ENCODE measurements around the gene TCF15. TPM values are rescaled to one million over a fixed set of nuclear protein-coding genes. Genes with fewer than 3 reads are reported as not detected.

TCF15 gene
- total RNA-seq, 4 donors from 2014 or later: not detected

DNA sequence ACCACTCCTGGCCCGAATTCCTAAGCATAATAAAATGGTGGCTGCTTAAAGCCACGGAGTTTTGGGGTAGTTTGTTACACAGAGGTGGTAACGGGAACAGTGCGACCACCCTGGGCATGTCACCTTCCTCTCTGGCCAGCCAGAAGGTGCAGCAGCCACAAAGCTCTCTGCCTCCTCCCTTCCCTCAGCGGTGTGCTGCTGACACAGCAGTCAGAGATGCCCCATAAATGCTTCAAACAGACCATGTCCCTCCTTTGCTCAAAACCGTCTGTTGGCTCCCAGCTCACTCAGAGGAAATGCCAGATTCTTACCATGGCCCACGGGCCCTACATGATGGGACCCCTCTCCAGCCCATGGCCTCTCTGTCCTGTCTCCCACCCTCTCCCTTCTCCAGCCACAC is 12.1 kb upstream of the TCF15 start:
- no peaks in the 10 kb centered on the region for H3K4me1 ChIP-seq
- no peak overlapping the region for H3K4me3 ChIP-seq
- intact Hi-C loops (cut with DNase I; ENCODE audit: low total_unique reads): no loop called here
- H3K9me3 ChIP-seq: peaks cover 0 to 10% of the 10 kb centered on the region in 2 donors
- no peak for TF ChIP-seq EP300 (IDR thresholded peaks at IDR 0.05; ENCODE audit: low read depth)
- TF ChIP-seq POLR2AphosphoS5 (IDR thresholded peaks at IDR 0.05): no peak
- TF ChIP-seq, protein P1, sequence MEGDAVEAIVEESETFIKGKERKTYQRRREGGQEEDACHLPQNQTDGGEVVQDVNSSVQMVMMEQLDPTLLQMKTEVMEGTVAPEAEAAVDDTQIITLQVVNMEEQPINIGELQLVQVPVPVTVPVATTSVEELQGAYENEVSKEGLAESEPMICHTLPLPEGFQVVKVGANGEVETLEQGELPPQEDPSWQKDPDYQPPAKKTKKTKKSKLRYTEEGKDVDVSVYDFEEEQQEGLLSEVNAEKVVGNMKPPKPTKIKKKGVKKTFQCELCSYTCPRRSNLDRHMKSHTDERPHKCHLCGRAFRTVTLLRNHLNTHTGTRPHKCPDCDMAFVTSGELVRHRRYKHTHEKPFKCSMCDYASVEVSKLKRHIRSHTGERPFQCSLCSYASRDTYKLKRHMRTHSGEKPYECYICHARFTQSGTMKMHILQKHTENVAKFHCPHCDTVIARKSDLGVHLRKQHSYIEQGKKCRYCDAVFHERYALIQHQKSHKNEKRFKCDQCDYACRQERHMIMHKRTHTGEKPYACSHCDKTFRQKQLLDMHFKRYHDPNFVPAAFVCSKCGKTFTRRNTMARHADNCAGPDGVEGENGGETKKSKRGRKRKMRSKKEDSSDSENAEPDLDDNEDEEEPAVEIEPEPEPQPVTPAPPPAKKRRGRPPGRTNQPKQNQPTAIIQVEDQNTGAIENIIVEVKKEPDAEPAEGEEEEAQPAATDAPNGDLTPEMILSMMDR (IDR thresholded peaks at IDR 0.05): no peak
- no peak for TF ChIP-seq POLR2A (IDR thresholded peaks at IDR 0.05)
- DNase-seq: no peak
- in situ Hi-C loops (cut with MboI; ENCODE audit: low pct_ligation_motif_present in 1 of 4, low pct_unique_long_range_greater_than_20kb in 1 of 4, low sequenced_read_pairs in 3 of 4): no loop called here
- no peaks in the 10 kb centered on the region for H3K36me3 ChIP-seq
- peaks cover 48% of the 10 kb centered on the region for H3K27me3 ChIP-seq
- H3K27ac ChIP-seq: no peak overlapping the region
- WGBS, 2 donors (ENCODE audit: low coverage in 1 of 2): 38 to 58% methylated on average over 1 to 7 of the region's 7 CpGs

DNA sequence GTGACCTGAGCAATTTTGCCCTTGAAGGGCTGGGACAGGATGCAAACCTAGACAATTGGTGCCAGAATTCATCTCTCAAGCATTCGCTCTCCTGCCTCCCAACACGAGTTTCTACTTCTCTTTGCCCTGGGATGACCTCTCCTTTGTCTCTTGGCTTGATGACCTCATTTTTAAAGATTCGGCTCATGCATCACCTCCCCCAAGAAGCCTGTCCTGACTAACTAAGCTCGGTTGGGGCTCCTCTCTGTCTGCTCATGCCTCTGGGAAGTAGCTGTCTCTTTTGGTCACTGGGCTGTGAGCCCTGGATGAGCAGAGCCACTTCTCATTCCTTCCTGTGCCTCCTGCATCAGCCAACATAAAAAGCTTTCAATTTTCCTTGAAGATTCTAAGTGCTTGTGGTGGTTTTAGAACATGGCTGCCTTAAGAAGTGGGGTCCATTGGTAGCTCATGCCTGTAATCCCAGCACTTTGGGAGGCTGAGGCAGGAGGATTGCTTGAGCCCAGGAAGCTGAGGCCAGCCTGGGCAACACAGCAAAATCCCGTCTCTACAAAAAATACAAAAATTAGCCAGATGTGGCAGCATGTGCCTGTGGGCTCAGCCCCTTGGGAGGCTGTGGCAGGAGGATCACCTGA is 11.1 kb upstream of the TCF15 start:
- H3K27me3 ChIP-seq: peaks cover 49% of the 10 kb centered on the region
- H3K4me1 ChIP-seq: no peaks in the 10 kb centered on the region
- TF ChIP-seq POLR2AphosphoS5 (IDR thresholded peaks at IDR 0.05) (no peak), POLR2A (IDR thresholded peaks at IDR 0.05) (no peak), EP300 (IDR thresholded peaks at IDR 0.05; ENCODE audit: low read depth) (no peak)
- TF ChIP-seq, protein P1 (IDR thresholded peaks at IDR 0.05): no peak
- in situ Hi-C loops (cut with MboI; ENCODE audit: low pct_ligation_motif_present in 1 of 4, low pct_unique_long_range_greater_than_20kb in 1 of 4, low sequenced_read_pairs in 3 of 4) (no loop called here), intact Hi-C loops (cut with DNase I; ENCODE audit: low total_unique reads) (no loop called here)
- no peak for DNase-seq
- 33 to 51% methylated on average over 4 to 5 of the region's 5 CpGs for WGBS, 2 donors (ENCODE audit: low coverage in 1 of 2)
- no peak overlapping the region for H3K4me3 ChIP-seq
- peaks cover 0 to 10% of the 10 kb centered on the region in 2 donors for H3K9me3 ChIP-seq
- H3K27ac ChIP-seq: no peak overlapping the region
- no peaks in the 10 kb centered on the region for H3K36me3 ChIP-seq

GRCh38 chr20:620246-620645 is 10.1 kb upstream of the TCF15 start:
- Histone ChIP-seq H3K9me3 (peaks cover 0 to 10% of the 10 kb centered on the region in 2 donors), H3K36me3 (no peaks in the 10 kb centered on the region), H3K27me3 (peaks cover 49% of the 10 kb centered on the region), H3K4me3 (no peak overlapping the region), H3K27ac (no peak overlapping the region), H3K4me1 (no peaks in the 10 kb centered on the region)
- WGBS, 2 donors (ENCODE audit: low coverage in 1 of 2): 25 to 80% methylated on average over 1 to 7 of the region's 7 CpGs
- no peak for TF ChIP-seq POLR2A (IDR thresholded peaks at IDR 0.05)
- no peak for TF ChIP-seq EP300 (IDR thresholded peaks at IDR 0.05; ENCODE audit: low read depth)
- DNase-seq: no peak
- in situ Hi-C loops (cut with MboI; ENCODE audit: low pct_ligation_motif_present in 1 of 4, low pct_unique_long_range_greater_than_20kb in 1 of 4, low sequenced_read_pairs in 3 of 4) (no loop called here), intact Hi-C loops (cut with DNase I; ENCODE audit: low total_unique reads) (no loop called here)

GRCh38 chr20:618980-619379 is 8.9 kb upstream of the TCF15 start:
- peaks cover 57% of the 10 kb centered on the region for H3K27me3 ChIP-seq
- DNase-seq: no peak
- peaks cover 0 to 10% of the 10 kb centered on the region in 2 donors for H3K9me3 ChIP-seq
- H3K27ac ChIP-seq: no peak overlapping the region
- H3K4me1 ChIP-seq: no peaks in the 10 kb centered on the region
- in situ Hi-C loops (cut with MboI; ENCODE audit: low pct_ligation_motif_present in 1 of 4, low pct_unique_long_range_greater_than_20kb in 1 of 4, low sequenced_read_pairs in 3 of 4): no loop called here
- H3K36me3 ChIP-seq: no peaks in the 10 kb centered on the region
- 66 to 73% methylated on average over 4 to 5 of the region's 5 CpGs for WGBS, 2 donors (ENCODE audit: low coverage in 1 of 2)
- no peak overlapping the region for H3K4me3 ChIP-seq
- intact Hi-C loops (cut with DNase I; ENCODE audit: low total_unique reads): no loop called here
- TF ChIP-seq POLR2A (IDR thresholded peaks at IDR 0.05) (no peak), EP300 (IDR thresholded peaks at IDR 0.05; ENCODE audit: low read depth) (no peak), POLR2AphosphoS5 (IDR thresholded peaks at IDR 0.05) (no peak)
- TF ChIP-seq, protein P1 (IDR thresholded peaks at IDR 0.05): no peak

All from transverse colon (tissue), 4 donors.